ENCODE measurements around the gene HECW1. TPM values are rescaled to one million over a fixed set of nuclear protein-coding genes. Genes with fewer than 3 reads are reported as not detected.

Gene HECW1
- total RNA-seq, 1 experiment from 2014 or later = 0.77 TPM

DNA sequence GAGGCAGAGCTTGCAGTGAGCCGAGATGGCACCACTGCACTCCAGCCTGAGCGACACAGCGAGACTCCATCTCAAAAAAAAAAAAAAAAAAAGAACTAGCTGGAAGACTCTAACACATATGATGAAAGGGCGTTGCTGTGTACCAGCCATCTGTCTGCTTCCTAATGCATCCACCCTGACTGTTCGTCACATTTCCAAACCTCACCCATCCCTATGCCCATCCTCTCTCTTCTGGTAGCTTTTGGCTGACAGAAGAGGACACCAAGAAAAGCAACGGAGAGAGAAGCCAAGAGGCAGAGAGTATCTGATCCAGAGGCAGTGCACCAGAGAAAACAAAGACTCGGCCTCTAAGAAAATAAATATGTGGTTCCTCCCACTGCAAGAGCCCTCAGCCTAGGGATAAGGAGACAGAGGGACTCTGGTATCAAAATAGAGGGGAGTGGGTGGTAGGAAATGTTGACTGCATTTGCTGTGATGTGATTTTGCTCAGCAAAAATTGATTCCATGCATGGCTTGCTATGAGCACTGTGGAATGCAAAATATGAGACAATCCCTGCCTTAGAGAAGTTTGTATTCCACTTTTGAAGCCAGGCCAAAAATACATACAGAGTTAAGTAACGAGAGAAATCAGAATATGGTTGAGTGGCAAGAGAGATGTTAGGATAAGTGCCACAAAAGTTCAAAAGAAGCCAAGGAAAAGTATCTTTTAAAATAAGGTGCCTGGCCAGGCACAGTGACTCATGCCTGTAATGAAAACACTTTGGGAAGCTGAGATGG lies 369.6 kb downstream of the HECW1 start:
- DNase-seq (ENCODE audit: low read depth, low spot score) = no peak
- in situ Hi-C loops (cut with HindIII; ENCODE audit: low pct_unique_long_range_greater_than_20kb, low sequenced_read_pairs) = no loop called here
- BruUV-seq (replicated peaks) = no TSS peak
- intact Hi-C loops (cut with micrococcal nuclease; ENCODE audit: unreplicated experiment) = no loop called here
- ATAC-seq = no peak
- Histone ChIP-seq H3K36me3 (ENCODE audit: control insufficient read depth, insufficient read depth, low read length) (no peaks in the 10 kb centered on the region), H3K9me3 (ENCODE audit: control insufficient read depth, insufficient read depth, low read depth, low read length) (no peaks in the 10 kb centered on the region), H3K4me3 (ENCODE audit: low read depth in 2 of 2, low read length in 2 of 2) (no peak overlapping the region), H3K27me3 (ENCODE audit: control insufficient read depth, insufficient read depth, low read length) (no peaks in the 10 kb centered on the region), H3K4me1 (ENCODE audit: control insufficient read depth, insufficient read depth, low read length) (no peaks in the 10 kb centered on the region), H3K27ac (ENCODE audit: low read length) (no peak overlapping the region)
- ChIA-PET POLR2A (no interaction called here), CTCF (interaction anchor here (0.6 kb wide), 1 partner anchor 960 kb away, joined by 4 read pairs; no protein-coding TSS in a partner anchor)
- TF ChIP-seq, protein P1, sequence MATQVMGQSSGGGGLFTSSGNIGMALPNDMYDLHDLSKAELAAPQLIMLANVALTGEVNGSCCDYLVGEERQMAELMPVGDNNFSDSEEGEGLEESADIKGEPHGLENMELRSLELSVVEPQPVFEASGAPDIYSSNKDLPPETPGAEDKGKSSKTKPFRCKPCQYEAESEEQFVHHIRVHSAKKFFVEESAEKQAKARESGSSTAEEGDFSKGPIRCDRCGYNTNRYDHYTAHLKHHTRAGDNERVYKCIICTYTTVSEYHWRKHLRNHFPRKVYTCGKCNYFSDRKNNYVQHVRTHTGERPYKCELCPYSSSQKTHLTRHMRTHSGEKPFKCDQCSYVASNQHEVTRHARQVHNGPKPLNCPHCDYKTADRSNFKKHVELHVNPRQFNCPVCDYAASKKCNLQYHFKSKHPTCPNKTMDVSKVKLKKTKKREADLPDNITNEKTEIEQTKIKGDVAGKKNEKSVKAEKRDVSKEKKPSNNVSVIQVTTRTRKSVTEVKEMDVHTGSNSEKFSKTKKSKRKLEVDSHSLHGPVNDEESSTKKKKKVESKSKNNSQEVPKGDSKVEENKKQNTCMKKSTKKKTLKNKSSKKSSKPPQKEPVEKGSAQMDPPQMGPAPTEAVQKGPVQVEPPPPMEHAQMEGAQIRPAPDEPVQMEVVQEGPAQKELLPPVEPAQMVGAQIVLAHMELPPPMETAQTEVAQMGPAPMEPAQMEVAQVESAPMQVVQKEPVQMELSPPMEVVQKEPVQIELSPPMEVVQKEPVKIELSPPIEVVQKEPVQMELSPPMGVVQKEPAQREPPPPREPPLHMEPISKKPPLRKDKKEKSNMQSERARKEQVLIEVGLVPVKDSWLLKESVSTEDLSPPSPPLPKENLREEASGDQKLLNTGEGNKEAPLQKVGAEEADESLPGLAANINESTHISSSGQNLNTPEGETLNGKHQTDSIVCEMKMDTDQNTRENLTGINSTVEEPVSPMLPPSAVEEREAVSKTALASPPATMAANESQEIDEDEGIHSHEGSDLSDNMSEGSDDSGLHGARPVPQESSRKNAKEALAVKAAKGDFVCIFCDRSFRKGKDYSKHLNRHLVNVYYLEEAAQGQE (IDR thresholded peaks at IDR 0.05; ENCODE audit: insufficient read depth in 1 of 2, low read depth in 2 of 2, low read length in 1 of 2) = no peak
- TF ChIP-seq POLR2AphosphoS5 (IDR thresholded peaks at IDR 0.05; ENCODE audit: low read depth, low read length) = no peak
- TF ChIP-seq TCF7L2 (IDR thresholded peaks at IDR 0.05; ENCODE audit: low read depth, low read length) = no peak
- no peak for TF ChIP-seq SIN3A (IDR thresholded peaks at IDR 0.05; ENCODE audit: borderline replicate concordance, insufficient read depth, low read depth, low read length)
- TF ChIP-seq, protein P2, sequence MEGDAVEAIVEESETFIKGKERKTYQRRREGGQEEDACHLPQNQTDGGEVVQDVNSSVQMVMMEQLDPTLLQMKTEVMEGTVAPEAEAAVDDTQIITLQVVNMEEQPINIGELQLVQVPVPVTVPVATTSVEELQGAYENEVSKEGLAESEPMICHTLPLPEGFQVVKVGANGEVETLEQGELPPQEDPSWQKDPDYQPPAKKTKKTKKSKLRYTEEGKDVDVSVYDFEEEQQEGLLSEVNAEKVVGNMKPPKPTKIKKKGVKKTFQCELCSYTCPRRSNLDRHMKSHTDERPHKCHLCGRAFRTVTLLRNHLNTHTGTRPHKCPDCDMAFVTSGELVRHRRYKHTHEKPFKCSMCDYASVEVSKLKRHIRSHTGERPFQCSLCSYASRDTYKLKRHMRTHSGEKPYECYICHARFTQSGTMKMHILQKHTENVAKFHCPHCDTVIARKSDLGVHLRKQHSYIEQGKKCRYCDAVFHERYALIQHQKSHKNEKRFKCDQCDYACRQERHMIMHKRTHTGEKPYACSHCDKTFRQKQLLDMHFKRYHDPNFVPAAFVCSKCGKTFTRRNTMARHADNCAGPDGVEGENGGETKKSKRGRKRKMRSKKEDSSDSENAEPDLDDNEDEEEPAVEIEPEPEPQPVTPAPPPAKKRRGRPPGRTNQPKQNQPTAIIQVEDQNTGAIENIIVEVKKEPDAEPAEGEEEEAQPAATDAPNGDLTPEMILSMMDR (IDR thresholded peaks at IDR 0.05) = no peak

DNA sequence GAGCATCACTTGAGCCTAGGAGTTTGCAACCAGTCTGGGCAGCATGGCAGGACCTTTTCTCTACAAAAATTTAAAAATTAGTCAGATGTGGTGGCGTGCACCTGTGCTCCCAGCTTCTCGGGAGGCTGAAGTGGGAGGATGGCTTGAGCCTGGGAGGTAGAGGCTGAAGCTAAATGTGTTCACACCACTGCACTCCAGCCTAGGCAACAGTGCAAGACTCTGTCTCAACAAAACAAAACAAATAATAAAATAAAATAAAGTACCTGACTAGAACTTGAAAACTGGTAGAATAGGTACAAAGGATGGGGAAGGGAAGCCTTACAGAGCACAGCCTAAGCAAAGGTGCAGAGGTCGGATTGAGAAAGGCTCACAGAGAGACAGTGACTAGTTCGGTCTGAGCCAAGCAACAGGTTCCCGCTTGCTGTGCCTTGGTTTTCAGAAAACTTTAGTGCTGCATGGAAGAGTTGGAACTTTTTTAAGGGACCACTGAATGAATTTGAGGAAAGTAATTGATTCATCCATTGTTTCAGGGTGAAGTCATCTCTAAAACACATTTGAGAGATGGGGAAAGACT lies 370.3 kb downstream of the HECW1 start:
- Histone ChIP-seq H3K4me3 (ENCODE audit: low read depth in 2 of 2, low read length in 2 of 2) (no peak overlapping the region), H3K27ac (ENCODE audit: low read length) (no peak overlapping the region), H3K9me3 (ENCODE audit: control insufficient read depth, insufficient read depth, low read depth, low read length) (no peaks in the 10 kb centered on the region), H3K36me3 (ENCODE audit: control insufficient read depth, insufficient read depth, low read length) (no peaks in the 10 kb centered on the region), H3K27me3 (ENCODE audit: control insufficient read depth, insufficient read depth, low read length) (no peaks in the 10 kb centered on the region), H3K4me1 (ENCODE audit: control insufficient read depth, insufficient read depth, low read length) (no peaks in the 10 kb centered on the region)
- no TSS peak for BruUV-seq (replicated peaks)
- CTCF ChIA-PET = no interaction called here
- POLR2A ChIA-PET = no interaction called here
- TF ChIP-seq TCF7L2 (IDR thresholded peaks at IDR 0.05; ENCODE audit: low read depth, low read length) = no peak
- no peak for TF ChIP-seq POLR2AphosphoS5 (IDR thresholded peaks at IDR 0.05; ENCODE audit: low read depth, low read length)
- TF ChIP-seq, protein P2 (IDR thresholded peaks at IDR 0.05) = no peak
- no peak for TF ChIP-seq SIN3A (IDR thresholded peaks at IDR 0.05; ENCODE audit: borderline replicate concordance, insufficient read depth, low read depth, low read length)
- TF ChIP-seq, protein P1 (IDR thresholded peaks at IDR 0.05; ENCODE audit: insufficient read depth in 1 of 2, low read depth in 2 of 2, low read length in 1 of 2) = no peak
- intact Hi-C loops (cut with micrococcal nuclease; ENCODE audit: unreplicated experiment) = no loop called here
- ATAC-seq = no peak
- DNase-seq (ENCODE audit: low read depth, low spot score) = no peak
- in situ Hi-C loops (cut with HindIII; ENCODE audit: low pct_unique_long_range_greater_than_20kb, low sequenced_read_pairs) = no loop called here
